ENCODE results near the gene STH.

STH gene

DNA sequence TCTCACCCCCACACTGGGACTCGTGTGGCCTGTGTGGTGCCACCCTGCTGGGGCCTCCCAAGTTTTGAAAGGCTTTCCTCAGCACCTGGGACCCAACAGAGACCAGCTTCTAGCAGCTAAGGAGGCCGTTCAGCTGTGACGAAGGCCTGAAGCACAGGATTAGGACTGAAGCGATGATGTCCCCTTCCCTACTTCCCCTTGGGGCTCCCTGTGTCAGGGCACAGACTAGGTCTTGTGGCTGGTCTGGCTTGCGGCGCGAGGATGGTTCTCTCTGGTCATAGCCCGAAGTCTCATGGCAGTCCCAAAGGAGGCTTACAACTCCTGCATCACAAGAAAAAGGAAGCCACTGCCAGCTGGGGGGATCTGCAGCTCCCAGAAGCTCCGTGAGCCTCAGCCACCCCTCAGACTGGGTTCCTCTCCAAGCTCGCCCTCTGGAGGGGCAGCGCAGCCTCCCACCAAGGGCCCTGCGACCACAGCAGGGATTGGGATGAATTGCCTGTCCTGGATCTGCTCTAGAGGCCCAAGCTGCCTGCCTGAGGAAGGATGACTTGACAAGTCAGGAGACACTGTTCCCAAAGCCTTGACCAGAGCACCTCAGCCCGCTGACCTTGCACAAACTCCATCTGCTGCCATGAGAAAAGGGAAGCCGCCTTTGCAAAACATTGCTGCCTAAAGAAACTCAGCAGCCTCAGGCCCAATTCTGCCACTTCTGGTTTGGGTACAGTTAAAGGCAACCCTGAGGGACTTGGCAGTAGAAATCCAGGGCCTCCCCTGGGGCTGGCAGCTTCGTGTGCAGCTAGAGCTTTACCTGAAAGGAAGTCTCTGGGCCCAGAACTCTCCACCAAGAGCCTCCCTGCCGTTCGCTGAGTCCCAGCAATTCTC is 27.4 kb downstream of the STH start:
- peak in 3 of 56 donors; percentile 23 to 35 (median 34) for DNase-seq

GRCh38 chr17:46027048-46027975 is 28.3 kb downstream of the STH start:
- no peak for DNase-seq

GRCh38 chr17:46027976-46028325 is 28.9 kb downstream of the STH start:
- no peak for DNase-seq

DNA sequence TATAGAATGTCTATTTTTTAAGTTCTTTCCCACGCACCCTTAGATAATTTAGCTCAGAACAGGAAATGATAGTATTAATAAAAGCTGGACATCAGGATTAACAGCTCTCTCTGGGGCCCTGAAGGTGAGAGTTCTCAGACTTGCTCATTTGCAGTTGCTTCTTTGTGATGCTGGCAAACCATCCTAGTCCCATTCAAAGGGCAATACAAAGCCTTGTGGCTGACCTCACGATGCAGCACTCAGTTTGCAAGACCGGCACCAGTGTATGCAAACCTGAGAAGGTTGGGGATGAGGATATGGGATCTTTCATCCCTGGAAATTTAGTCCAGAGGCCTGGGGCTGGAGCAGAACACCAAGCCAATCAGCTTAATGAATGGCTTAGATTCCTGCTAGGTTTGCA is 29.3 kb downstream of the STH start:
- DNase-seq: no peak

DNA sequence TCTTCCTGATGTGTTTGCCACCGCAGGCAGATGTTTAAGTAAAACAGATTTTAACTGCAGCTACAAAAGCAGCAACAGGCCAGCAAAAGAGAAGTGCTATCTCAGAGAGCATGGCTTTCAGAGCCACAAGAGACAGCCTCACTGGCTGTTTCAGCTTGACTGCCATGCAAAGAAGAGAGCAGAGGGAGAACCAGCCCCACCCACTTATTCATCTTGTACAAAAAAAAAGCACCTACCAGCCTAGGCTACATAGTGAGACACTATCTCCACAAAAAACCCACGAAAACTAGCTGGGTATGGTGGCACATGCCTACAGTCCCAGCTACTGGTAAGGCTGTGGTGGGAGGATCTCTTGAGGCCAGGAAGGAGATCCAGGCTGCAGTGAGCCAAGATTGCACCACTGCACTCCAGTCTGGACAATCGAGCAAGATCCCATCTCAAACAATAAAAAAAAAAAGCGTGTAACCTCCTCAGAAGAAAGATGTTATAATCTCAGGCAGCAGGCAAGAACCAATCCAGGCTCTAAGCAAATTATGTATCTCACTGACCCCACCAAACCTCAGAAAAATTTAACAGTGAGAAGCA is 30.0 kb downstream of the STH start:
- no peak for DNase-seq

GRCh38 chr17:46029627-46030026 is 30.6 kb downstream of the STH start:
- no peak for DNase-seq

GRCh38 chr17:46030752-46031151 is 31.7 kb downstream of the STH start:
- no peak for DNase-seq

GRCh38 chr17:46031440-46031839 is 32.4 kb downstream of the STH start:
- no peak for DNase-seq

GRCh38 chr17:46031920-46032319 is 32.9 kb downstream of the STH start:
- no peak for DNase-seq

GRCh38 chr17:46032909-46033308 is 33.9 kb downstream of the STH start:
- no peak for DNase-seq

DNA sequence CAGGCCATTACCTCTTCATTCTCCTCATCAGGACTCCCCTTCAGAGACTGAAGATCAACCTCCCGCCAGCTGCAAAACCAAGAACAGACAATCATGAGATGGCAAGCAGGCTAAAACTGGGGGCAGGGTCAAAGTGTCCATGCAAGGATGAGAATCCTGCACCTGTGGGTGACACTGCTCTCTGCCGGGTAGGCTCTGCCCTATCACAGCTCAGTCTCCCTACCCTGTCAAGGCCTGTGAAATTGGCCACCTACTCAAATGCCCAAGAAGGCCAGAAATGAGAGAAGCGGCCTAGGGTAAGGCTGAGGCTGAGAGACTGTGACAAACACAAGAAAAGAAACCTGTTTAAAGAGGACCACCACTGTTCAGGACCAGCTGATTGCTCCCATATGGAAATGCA is 34.3 kb downstream of the STH start:
- no peak for DNase-seq

DNA sequence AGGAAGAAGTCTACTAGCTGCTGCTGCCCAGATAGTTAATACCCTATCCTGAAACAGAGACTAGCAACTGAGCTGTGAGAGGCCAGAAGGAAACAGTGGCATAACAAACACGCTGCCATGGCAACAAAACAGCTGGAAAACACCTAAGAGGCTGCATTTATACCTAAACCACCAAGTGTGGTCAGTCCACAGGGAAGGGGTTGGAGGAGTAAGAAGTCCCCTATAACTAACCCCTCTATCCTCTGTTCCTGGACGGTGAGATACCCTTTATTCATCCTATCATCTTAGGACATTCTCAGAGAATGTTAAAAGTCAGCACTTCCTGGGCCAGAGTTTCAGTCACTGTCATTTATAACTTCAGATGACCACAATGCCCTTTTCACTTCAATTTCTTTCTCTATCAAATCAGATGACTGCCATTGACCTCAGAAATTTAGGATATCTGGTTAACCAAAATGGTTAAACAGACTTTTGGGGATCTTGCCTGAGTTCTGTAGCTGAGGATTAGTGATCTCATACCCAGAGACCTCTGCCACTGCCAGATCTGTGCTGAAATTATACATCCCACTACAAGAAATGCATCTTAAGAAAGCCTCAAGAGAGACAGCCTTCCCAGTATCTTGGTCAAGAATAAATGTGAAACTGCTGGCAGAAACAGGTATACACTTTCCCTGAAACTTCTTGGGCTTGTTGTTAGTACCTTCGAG is 36.2 kb downstream of the STH start:
- no peak for DNase-seq

GRCh38 chr17:46036491-46036890 is 37.4 kb downstream of the STH start:
- no peak for DNase-seq

- no peak for DNase-seq
Measured at GRCh38 chr17:46037722-46038255, 38.7 kb downstream of the STH start.

DNA sequence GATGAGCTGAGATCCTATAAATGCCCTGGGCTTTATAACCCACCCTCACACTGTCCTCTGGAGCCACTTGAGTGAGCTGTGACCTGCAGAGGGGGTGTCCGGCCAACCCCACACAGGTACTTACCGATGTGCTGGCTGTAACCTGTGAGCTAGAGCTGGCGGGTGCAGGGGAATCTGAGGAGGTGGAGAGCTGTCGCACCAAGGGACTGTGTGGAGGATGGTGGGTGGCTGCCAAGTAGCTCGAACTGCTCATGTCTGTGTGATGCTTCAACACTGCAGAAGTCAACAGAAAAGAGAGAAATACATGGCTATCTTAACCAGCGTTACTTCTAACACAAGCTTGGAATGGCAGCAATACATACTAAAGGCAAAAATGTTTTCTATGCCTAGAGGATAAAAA is 39.4 kb downstream of the STH start:
- DNase-seq: peak in 6 of 56 donors; percentile 21 to 38 (median 34)

DNA sequence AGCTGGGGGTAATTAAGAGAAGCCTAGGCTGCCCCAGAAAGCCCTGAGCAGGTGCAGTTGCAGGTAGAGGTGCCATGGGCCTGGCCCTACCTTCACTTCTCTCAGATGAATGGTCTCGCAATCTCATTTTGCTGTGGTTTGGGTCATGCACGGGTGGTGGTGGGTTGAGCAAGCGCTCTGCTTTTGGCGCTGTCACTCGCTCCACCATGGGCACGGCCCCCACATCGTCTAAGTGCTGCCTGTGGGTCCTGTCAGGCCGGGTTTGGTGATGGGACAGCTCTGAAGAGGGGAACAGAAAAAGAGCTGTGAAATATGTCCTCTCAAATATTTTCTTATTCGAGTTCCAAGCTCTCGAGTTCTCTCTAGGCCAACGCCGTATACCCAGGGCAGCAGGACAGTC is 39.9 kb downstream of the STH start:
- DNase-seq: no peak

GRCh38 chr17:46039592-46040186 is 40.6 kb downstream of the STH start:
- DNase-seq: no peak

DNA sequence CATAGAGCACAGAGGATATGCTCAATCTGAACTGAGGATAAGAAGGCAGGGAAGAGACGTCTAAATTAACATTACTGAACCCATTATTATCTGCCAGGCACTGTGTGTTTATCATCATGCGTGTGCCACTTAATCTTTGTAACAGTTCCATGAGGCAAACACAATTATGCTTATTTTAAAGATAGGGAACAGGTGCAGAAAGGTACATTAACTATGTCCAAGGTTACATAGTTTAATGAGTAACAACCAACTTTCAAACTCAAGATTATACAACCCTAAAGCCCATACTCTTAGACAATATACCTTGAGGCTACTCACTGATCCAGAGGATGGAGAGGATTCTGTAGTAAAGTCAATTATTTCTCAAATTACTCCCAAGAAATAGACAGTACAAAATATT is 43.2 kb downstream of the STH start:
- no peak for DNase-seq

DNA sequence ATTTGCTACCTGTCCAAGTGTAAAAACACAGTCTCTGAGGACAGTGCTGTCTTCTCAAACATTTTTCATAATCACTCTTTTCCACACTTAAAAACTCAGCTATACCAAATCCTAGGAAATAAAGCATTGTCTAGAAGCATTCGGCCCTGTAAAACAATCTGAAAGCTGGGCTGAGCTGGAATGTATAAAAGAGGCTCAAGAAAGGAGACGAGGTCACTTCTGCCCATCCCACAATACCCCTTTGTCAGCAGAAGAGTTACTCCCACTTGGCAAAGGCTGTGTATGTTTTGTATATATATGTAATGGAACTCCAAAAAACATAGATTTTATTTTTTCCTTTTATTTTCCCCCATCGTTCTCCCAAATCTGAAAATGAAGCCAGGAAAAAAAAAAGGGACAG is 43.9 kb downstream of the STH start:
- DNase-seq: no peak

- DNase-seq: no peak
Measured at GRCh38 chr17:46043606-46044005, 44.6 kb downstream of the STH start.

Data from amygdala (tissue), 56 donors.